ENCODE measurements around the gene MXD3. TPM values are rescaled to one million over a fixed set of nuclear protein-coding genes. Genes with fewer than 3 reads are reported as not detected.
A peak's percentile ranks its signal among the peaks of the same experiment; 100 is the strongest.

MXD3 gene
- total RNA-seq, 1 experiment from 2014 or later: 12.6 TPM

DNA sequence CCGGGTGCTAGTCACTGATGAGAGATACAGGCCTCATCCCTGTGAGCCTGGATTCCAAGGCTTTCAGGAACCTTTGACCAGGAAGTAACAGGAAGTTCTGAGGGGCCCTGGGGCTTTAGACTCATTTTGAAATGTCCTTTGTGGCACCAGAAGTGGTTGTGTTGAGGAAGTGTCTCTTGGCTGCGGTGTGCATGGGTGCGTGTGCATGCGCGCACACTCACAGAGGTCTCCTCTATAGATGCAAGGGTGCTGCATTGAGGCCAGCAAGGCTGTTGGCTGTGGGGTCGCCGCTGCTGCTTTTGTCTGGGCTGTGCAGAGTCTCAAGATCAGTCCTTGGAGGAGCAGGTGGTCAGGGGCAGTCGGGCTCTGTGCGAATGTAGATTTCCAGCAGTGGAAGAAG is 15.8 kb downstream of the MXD3 start:
- no peak for DNase-seq
- Histone ChIP-seq H3K9me3 (ENCODE audit: low read length) (no peaks in the 10 kb centered on the region), H3K79me2 (ENCODE audit: low read length) (peaks cover 8% of the 10 kb centered on the region; the same call in 1 of the 2 replicates), H2AFZ (ENCODE audit: low read length) (no peak overlapping the region), H3K4me2 (ENCODE audit: low read depth, low read length, poor library complexity, severe bottlenecking) (no peak overlapping the region), H3K27ac (ENCODE audit: low read length) (no peak overlapping the region), H3K27me3 (ENCODE audit: low read length) (no peaks in the 10 kb centered on the region), H4K20me1 (ENCODE audit: insufficient read depth, low read depth, low read length) (peaks cover 14% of the 10 kb centered on the region), H3K4me3 (ENCODE audit: low read length) (no peak overlapping the region), H3K4me1 (ENCODE audit: low read length) (peaks cover 59% of the 10 kb centered on the region), H3K9ac (ENCODE audit: low read length) (no peak overlapping the region), H3K36me3 (ENCODE audit: insufficient read depth, low read length) (peaks cover 38% of the 10 kb centered on the region; the same call in 1 of the 2 replicates), H3K9me2 (replicated peaks; ENCODE audit: insufficient read depth, low read length) (no peaks in the 10 kb centered on the region)

DNA sequence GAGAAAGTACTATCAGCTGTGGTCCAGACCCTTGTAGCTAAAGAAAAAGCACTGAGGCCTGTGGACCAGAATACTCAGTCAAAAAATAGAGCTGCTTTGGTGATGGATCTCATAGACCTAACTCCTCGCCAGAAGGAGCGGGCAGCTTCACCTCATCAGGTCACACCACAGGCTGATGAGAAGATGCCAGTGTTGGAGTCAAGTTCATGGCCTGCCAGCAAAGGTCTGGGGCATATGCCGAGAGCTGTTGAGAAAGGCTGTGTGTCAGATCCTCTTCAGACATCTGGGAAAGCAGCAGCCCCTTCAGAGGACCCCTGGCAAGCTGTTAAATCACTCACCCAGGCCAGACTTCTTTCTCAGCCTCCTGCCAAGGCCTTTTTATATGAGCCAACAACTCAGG is 17.1 kb downstream of the MXD3 start:
- Histone ChIP-seq H3K27ac (ENCODE audit: low read length) (no peak overlapping the region), H3K36me3 (ENCODE audit: insufficient read depth, low read length) (peaks cover 41% of the 10 kb centered on the region; the same call in 1 of the 2 replicates), H4K20me1 (ENCODE audit: insufficient read depth, low read depth, low read length) (peaks cover 14% of the 10 kb centered on the region), H3K9ac (ENCODE audit: low read length) (no peak overlapping the region), H3K4me2 (ENCODE audit: low read depth, low read length, poor library complexity, severe bottlenecking) (no peak overlapping the region), H3K4me1 (ENCODE audit: low read length) (peaks cover 54% of the 10 kb centered on the region), H2AFZ (ENCODE audit: low read length) (no peak overlapping the region), H3K9me3 (ENCODE audit: low read length) (no peaks in the 10 kb centered on the region), H3K79me2 (ENCODE audit: low read length) (peaks cover 10% of the 10 kb centered on the region; the same call in 1 of the 2 replicates), H3K27me3 (ENCODE audit: low read length) (no peaks in the 10 kb centered on the region), H3K9me2 (replicated peaks; ENCODE audit: insufficient read depth, low read length) (no peaks in the 10 kb centered on the region), H3K4me3 (ENCODE audit: low read length) (no peak overlapping the region)
- no peak for DNase-seq

DNA sequence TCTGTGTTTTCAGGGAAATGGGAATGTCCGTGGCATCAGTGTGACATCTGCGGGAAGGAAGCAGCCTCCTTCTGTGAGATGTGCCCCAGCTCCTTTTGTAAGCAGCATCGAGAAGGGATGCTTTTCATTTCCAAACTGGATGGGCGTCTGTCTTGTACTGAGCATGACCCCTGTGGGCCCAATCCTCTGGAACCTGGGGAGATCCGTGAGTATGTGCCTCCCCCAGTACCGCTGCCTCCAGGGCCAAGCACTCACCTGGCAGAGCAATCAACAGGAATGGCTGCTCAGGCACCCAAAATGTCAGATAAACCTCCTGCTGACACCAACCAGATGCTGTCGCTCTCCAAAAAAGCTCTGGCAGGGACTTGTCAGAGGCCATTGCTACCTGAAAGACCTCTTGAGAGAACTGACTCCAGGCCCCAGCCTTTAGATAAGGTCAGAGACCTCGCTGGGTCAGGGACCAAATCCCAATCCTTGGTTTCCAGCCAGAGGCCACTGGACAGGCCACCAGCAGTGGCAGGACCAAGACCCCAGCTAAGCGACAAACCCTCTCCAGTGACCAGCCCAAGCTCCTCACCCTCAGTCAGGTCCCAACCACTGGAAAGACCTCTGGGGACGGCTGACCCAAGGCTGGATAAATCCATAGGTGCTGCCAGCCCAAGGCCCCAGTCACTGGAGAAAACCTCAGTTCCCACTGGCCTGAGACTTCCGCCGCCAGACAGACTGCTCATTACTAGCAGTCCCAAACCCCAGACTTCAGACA is 17.7 kb downstream of the MXD3 start:
- no peak for DNase-seq
- H3K9ac ChIP-seq (ENCODE audit: low read length): no peak overlapping the region
- peaks cover 48% of the 10 kb centered on the region for H3K4me1 ChIP-seq (ENCODE audit: low read length)
- H4K20me1 ChIP-seq (ENCODE audit: insufficient read depth, low read depth, low read length): peaks cover 11% of the 10 kb centered on the region
- peaks cover 12% of the 10 kb centered on the region; the same call in 1 of the 2 replicates for H3K79me2 ChIP-seq (ENCODE audit: low read length)
- no peak overlapping the region for H2AFZ ChIP-seq (ENCODE audit: low read length)
- H3K9me3 ChIP-seq (ENCODE audit: low read length): no peaks in the 10 kb centered on the region
- H3K9me2 ChIP-seq (replicated peaks; ENCODE audit: insufficient read depth, low read length): no peaks in the 10 kb centered on the region
- no peaks in the 10 kb centered on the region for H3K27me3 ChIP-seq (ENCODE audit: low read length)
- no peak overlapping the region for H3K4me2 ChIP-seq (ENCODE audit: low read depth, low read length, poor library complexity, severe bottlenecking)
- no peak overlapping the region for H3K27ac ChIP-seq (ENCODE audit: low read length)
- peaks cover 45% of the 10 kb centered on the region for H3K36me3 ChIP-seq (ENCODE audit: insufficient read depth, low read length)
- no peak overlapping the region for H3K4me3 ChIP-seq (ENCODE audit: low read length)

DNA sequence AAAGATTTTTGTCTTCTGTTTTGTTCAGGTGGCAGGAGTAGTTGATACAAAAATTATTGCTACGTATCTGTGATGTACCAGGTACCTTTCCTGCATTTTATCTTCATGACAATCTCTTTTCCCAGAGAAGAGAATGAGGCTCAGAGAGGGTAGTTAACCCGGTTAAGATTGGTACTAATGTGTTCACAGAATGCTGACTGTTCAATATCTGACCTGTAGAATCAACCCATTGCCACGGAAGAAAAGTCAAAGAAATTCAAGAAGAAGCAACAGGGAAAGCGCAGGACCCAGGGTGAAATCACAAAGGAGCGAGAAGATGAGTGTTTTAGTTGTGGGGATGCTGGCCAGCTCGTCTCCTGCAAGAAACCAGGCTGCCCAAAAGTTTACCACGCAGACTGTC is 20.0 kb downstream of the MXD3 start:
- Histone ChIP-seq H3K9ac (ENCODE audit: low read length) (no peak overlapping the region), H3K27me3 (ENCODE audit: low read length) (no peaks in the 10 kb centered on the region), H3K9me3 (ENCODE audit: low read length) (no peaks in the 10 kb centered on the region), H3K36me3 (ENCODE audit: insufficient read depth, low read length) (peaks cover 45% of the 10 kb centered on the region), H3K4me1 (ENCODE audit: low read length) (peaks cover 25% of the 10 kb centered on the region), H2AFZ (ENCODE audit: low read length) (no peak overlapping the region), H4K20me1 (ENCODE audit: insufficient read depth, low read depth, low read length) (no peaks in the 10 kb centered on the region), H3K79me2 (ENCODE audit: low read length) (peaks cover 10% of the 10 kb centered on the region; the same call in 1 of the 2 replicates), H3K4me2 (ENCODE audit: low read depth, low read length, poor library complexity, severe bottlenecking) (no peak overlapping the region), H3K27ac (ENCODE audit: low read length) (no peak overlapping the region), H3K9me2 (replicated peaks; ENCODE audit: insufficient read depth, low read length) (no peaks in the 10 kb centered on the region), H3K4me3 (ENCODE audit: low read length) (no peak overlapping the region)
- no peak for DNase-seq

DNA sequence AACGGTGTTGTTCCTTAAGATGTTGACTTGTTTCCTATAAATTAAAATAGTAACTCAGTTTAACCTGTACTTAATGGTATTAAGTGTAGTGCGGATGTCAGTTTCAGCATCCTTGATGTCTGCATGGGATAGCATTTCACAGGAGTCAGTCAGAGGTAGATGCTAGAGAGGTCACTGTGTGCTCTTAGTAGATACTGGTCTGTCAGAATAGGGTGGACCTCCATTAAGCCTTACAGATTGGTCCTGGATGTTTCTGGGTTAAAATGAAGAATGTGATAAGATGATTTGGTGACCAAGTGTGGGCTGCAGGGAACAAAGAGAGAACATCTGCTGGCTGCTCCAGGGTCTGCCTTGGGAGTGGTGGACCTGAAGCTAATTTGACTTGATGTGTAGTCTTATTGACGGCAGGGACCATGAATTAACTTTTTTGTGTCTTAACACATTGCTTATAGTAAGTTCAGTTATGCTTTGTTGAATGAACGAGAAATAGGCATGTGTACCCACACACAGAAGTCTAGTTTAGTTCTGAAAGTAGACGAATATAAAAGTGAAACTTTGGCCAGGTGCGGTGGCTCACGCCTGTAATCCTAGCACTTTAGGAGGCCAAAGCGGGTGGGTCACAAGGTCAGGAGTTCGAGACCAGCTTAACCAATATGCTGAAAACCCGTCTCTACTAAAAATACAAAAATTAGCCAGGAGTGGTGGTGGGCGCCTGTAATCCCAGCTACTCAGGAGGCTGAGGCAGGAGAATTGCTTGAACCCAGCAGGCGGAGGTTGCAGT is 20.7 kb downstream of the MXD3 start:
- Histone ChIP-seq H3K4me1 (ENCODE audit: low read length) (peaks cover 18% of the 10 kb centered on the region), H3K79me2 (ENCODE audit: low read length) (peaks cover 11% of the 10 kb centered on the region; the same call in 1 of the 2 replicates), H3K9ac (ENCODE audit: low read length) (no peak overlapping the region), H3K36me3 (ENCODE audit: insufficient read depth, low read length) (peaks cover 45% of the 10 kb centered on the region), H3K9me3 (ENCODE audit: low read length) (no peaks in the 10 kb centered on the region), H3K27ac (ENCODE audit: low read length) (peak overlapping the region; percentile 68), H4K20me1 (ENCODE audit: insufficient read depth, low read depth, low read length) (no peaks in the 10 kb centered on the region), H2AFZ (ENCODE audit: low read length) (no peak overlapping the region), H3K9me2 (replicated peaks; ENCODE audit: insufficient read depth, low read length) (no peaks in the 10 kb centered on the region), H3K4me2 (ENCODE audit: low read depth, low read length, poor library complexity, severe bottlenecking) (no peak overlapping the region), H3K4me3 (ENCODE audit: low read length) (no peak overlapping the region), H3K27me3 (ENCODE audit: low read length) (no peaks in the 10 kb centered on the region)
- DNase-seq: peak; percentile 50

DNA sequence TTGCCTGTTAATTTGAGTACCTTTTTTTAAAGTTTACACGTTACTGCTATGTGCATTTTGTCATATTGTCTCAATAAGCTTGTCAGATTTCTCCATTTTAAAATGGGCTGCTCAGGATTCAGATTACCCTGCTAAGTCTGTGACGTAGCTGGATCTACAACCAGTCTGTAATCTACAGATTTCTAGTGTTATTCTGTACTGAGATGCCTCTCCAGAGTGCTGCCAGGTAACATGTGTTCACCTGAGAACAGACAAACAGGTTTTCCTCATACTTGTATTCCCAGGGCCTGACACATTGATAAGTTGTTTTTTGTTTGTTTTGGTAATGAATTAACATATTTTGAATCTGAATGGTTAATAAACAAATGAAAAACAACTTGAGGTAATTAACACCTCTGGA is 23.5 kb downstream of the MXD3 start:
- Histone ChIP-seq H3K4me3 (ENCODE audit: low read length) (no peak overlapping the region), H2AFZ (ENCODE audit: low read length) (no peak overlapping the region), H3K79me2 (ENCODE audit: low read length) (peaks cover 11% of the 10 kb centered on the region; the same call in 1 of the 2 replicates), H3K9me2 (replicated peaks; ENCODE audit: insufficient read depth, low read length) (no peaks in the 10 kb centered on the region), H3K9me3 (ENCODE audit: low read length) (no peaks in the 10 kb centered on the region), H3K9ac (ENCODE audit: low read length) (no peak overlapping the region), H3K4me2 (ENCODE audit: low read depth, low read length, poor library complexity, severe bottlenecking) (no peak overlapping the region), H3K4me1 (ENCODE audit: low read length) (peaks cover 10% of the 10 kb centered on the region), H3K27me3 (ENCODE audit: low read length) (no peaks in the 10 kb centered on the region), H3K27ac (ENCODE audit: low read length) (no peak overlapping the region), H4K20me1 (ENCODE audit: insufficient read depth, low read depth, low read length) (no peaks in the 10 kb centered on the region), H3K36me3 (ENCODE audit: insufficient read depth, low read length) (peaks cover 43% of the 10 kb centered on the region)
- no peak for DNase-seq

DNA sequence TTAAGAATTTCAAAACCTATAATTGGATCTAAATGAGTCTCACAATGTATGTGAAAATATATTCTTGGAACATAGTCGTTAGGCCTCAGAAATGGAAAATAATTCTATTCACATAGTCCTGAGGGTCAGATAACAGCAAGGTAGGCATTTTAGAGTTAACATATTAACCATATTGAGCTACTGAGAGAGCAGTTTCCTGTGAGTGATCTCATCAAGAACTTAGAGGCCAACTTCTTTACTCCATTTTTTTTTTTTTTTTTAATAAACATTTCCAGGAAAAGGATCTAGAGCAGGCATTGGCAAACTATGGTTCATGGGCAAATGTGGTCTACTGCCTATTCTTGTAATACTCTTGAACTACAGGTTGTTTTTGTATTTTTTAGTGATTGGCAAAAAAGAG is 34.8 kb downstream of the MXD3 start:
- no peaks in the 10 kb centered on the region for H3K9me2 ChIP-seq (replicated peaks; ENCODE audit: insufficient read depth, low read length)
- no peaks in the 10 kb centered on the region for H3K9me3 ChIP-seq (ENCODE audit: low read length)
- no peak overlapping the region for H3K9ac ChIP-seq (ENCODE audit: low read length)
- H4K20me1 ChIP-seq (ENCODE audit: insufficient read depth, low read depth, low read length): no peaks in the 10 kb centered on the region
- peaks cover 7% of the 10 kb centered on the region; the same call in 1 of the 2 replicates for H3K79me2 ChIP-seq (ENCODE audit: low read length)
- peaks cover 46% of the 10 kb centered on the region; the same call in 1 of the 2 replicates for H3K36me3 ChIP-seq (ENCODE audit: insufficient read depth, low read length)
- DNase-seq: no peak
- no peaks in the 10 kb centered on the region for H3K4me1 ChIP-seq (ENCODE audit: low read length)
- no peak overlapping the region for H2AFZ ChIP-seq (ENCODE audit: low read length)
- no peak overlapping the region for H3K27ac ChIP-seq (ENCODE audit: low read length)
- H3K27me3 ChIP-seq (ENCODE audit: low read length): no peaks in the 10 kb centered on the region
- no peak overlapping the region for H3K4me2 ChIP-seq (ENCODE audit: low read depth, low read length, poor library complexity, severe bottlenecking)
- H3K4me3 ChIP-seq (ENCODE audit: low read length): no peak overlapping the region

DNA sequence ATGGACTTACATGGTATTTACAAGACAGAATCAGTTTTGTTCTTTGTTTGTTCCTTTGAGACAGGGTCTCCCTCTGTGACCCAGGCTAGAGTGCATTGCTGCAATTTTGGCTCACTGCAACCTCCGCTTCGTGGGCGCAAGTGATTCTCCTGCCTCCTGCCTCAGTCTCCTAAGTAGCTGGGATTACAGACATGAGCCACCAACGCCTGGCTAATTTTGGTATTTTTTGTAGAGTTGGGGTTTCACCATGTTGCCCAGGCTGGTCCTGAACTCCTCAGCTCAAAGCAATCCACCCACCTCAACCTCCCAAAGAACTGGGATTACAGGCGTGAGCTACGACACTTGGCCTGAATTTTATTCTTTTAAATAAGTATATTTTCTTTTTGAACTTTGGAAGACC is 35.8 kb downstream of the MXD3 start:
- Histone ChIP-seq H3K79me2 (ENCODE audit: low read length) (peaks cover 7% of the 10 kb centered on the region; the same call in 1 of the 2 replicates), H3K9me2 (replicated peaks; ENCODE audit: insufficient read depth, low read length) (no peaks in the 10 kb centered on the region), H3K4me2 (ENCODE audit: low read depth, low read length, poor library complexity, severe bottlenecking) (no peak overlapping the region), H3K4me3 (ENCODE audit: low read length) (no peak overlapping the region), H4K20me1 (ENCODE audit: insufficient read depth, low read depth, low read length) (no peaks in the 10 kb centered on the region), H3K36me3 (ENCODE audit: insufficient read depth, low read length) (peaks cover 39% of the 10 kb centered on the region; the same call in 1 of the 2 replicates), H3K9ac (ENCODE audit: low read length) (no peak overlapping the region), H3K4me1 (ENCODE audit: low read length) (no peaks in the 10 kb centered on the region), H2AFZ (ENCODE audit: low read length) (no peak overlapping the region), H3K27me3 (ENCODE audit: low read length) (no peaks in the 10 kb centered on the region), H3K9me3 (ENCODE audit: low read length) (no peaks in the 10 kb centered on the region), H3K27ac (ENCODE audit: low read length) (no peak overlapping the region)
- no peak for DNase-seq

Data from Karpas-422 (cell line).